ENCODE data around the gene PPP1R10.
A peak's percentile ranks its signal among the peaks of the same experiment; 100 is the strongest.

Gene PPP1R10

GRCh38 chr6:30556066-30556905 is 60.8 kb downstream of the PPP1R10 start, which contains the start of gene GNL1:
Gene GNL1 (minus strand): TSS chr6:30556489. CDS start chr6:30556203, 286 bp downstream.
- DNase-seq (ENCODE audit: low read depth): peak; percentile 99

GRCh38 chr6:30555816-30556065 is 61.3 kb downstream of the PPP1R10 start:
- no peak for DNase-seq (ENCODE audit: low read depth)

- no peak for DNase-seq (ENCODE audit: low read depth)
Observed at GRCh38 chr6:30554962-30555815, 61.9 kb downstream of the PPP1R10 start.

- no peak for DNase-seq (ENCODE audit: low read depth)
Observed at GRCh38 chr6:30554404-30554803, 62.6 kb downstream of the PPP1R10 start.

Data from T follicular helper cell (primary cell).